ENCODE measurements around the gene YJU2.

GRCh38 chr19:4227771-4228170, 19.1 kb upstream of the YJU2 start:
- TF ChIP-seq POLR2A (IDR thresholded peaks at IDR 0.05), result no peak
- no peak for TF ChIP-seq CTCF (IDR thresholded peaks at IDR 0.05)
- TF ChIP-seq EP300 (IDR thresholded peaks at IDR 0.05), result no peak

Measured in tibial nerve (tissue), 4 donors.